Osteocyte (in vitro differentiated cells): ENCODE results near the gene SPG7. TPM values are rescaled to one million over a fixed set of nuclear protein-coding genes. Genes with fewer than 3 reads are reported as not detected.
"Not testable (repeated sequence)": the region's sequence is repeated elsewhere in the genome, so short reads cannot be mapped to it uniquely, and the experiment has no call there.

ENCODE experiments used
- DNase-seq: peaks from one replicate; pipeline ENCODE4 v3.0.0; 2021; ENCODE audit warnings: mixed read lengths; ENCODE audit not compliant: unreplicated experiment; ENCODE audit errors: extremely low spot score
- H3K27ac Mint-ChIP-seq: one replicate; pipeline ENCODE4 v1.8.0; 2021; ENCODE audit warnings: mild to moderate bottlenecking, mixed read lengths; ENCODE audit not compliant: unreplicated experiment
- H3K27me3 Mint-ChIP-seq: one replicate; pipeline ENCODE4 v1.8.0; 2021; ENCODE audit warnings: mixed read lengths; ENCODE audit not compliant: unreplicated experiment
- H3K36me3 Mint-ChIP-seq: one replicate; pipeline ENCODE4 v1.8.0; 2021; ENCODE audit warnings: mixed read lengths; ENCODE audit not compliant: unreplicated experiment
- H3K4me1 Mint-ChIP-seq: one replicate; pipeline ENCODE4 v1.8.0; 2021; ENCODE audit warnings: mixed read lengths; ENCODE audit not compliant: unreplicated experiment
- H3K4me3 Mint-ChIP-seq: one replicate; pipeline ENCODE4 v1.8.0; 2021; ENCODE audit warnings: mild to moderate bottlenecking, moderate library complexity, mixed read lengths; ENCODE audit not compliant: unreplicated experiment
- H3K9me3 Mint-ChIP-seq: one replicate; pipeline ENCODE4 v1.8.0; 2021; ENCODE audit warnings: mixed read lengths; ENCODE audit not compliant: unreplicated experiment
- total RNA-seq: library from RNA; stranded (reverse); gene quantifications from 2 replicates; pipeline ENCODE4 v1.2.1, GENCODE V29; 2021
- TF ChIP-seq, protein P1 (sequence below): fragments of 200-600 bp; sonication (generic); IDR thresholded peaks from 2 replicates; pipeline ENCODE4 v1.5.0; 2021; ENCODE audit warnings: antibody characterized with exemption, mild to moderate bottlenecking, moderate library complexity

Gene SPG7
- total RNA-seq, 1 donor from 2014 or later = 125 TPM

DNA sequence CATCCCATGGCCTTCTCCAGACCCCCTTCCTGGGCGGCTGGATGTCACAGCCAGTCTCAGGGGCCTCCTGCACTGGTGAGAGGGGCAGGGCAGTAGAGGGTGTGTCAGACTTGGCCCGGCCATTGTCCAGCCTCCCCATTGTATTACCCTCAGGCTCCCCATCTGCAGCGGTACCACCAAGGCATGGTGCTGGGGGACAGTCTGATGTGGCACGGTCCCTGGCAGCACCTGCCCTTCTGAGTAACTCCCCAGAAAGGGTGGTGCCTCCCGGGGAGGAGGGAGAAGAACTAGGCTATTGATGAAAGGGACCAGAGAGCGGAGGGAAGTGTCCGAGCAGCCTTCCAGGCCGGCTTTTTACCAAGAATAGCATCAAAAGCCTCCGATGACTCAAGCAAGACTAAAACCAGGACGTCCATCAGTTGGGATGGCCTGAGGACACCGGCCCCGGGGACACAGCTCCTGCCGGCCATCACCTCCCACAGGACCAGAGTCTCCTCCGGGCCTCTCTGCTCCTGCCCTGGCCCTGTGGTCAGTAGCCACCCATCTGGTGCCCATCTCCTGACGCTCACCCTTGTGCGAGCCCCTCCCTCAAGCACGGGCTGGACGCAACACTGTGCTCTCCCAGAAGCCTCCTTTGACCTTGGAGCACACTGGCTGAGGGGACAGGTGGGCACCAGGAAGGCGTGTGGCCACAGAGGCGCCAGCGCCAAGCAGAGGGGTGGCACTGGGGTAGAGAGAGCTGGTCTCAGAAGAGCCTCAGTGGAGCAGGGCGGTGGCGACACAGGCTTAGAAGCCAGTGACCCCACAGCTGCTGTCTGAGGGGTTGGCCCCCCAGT is 61.5 kb downstream of the SPG7 start:
- peaks cover 5% of the 10 kb centered on the region for H3K36me3 Mint-ChIP-seq
- H3K4me1 Mint-ChIP-seq = peaks cover 32% of the 10 kb centered on the region
- no peak overlapping the region for H3K27ac Mint-ChIP-seq
- TF ChIP-seq, protein P1, sequence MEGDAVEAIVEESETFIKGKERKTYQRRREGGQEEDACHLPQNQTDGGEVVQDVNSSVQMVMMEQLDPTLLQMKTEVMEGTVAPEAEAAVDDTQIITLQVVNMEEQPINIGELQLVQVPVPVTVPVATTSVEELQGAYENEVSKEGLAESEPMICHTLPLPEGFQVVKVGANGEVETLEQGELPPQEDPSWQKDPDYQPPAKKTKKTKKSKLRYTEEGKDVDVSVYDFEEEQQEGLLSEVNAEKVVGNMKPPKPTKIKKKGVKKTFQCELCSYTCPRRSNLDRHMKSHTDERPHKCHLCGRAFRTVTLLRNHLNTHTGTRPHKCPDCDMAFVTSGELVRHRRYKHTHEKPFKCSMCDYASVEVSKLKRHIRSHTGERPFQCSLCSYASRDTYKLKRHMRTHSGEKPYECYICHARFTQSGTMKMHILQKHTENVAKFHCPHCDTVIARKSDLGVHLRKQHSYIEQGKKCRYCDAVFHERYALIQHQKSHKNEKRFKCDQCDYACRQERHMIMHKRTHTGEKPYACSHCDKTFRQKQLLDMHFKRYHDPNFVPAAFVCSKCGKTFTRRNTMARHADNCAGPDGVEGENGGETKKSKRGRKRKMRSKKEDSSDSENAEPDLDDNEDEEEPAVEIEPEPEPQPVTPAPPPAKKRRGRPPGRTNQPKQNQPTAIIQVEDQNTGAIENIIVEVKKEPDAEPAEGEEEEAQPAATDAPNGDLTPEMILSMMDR = no peak
- no peaks in the 10 kb centered on the region for H3K27me3 Mint-ChIP-seq
- no peaks in the 10 kb centered on the region for H3K9me3 Mint-ChIP-seq
- no peak for DNase-seq
- no peak overlapping the region for H3K4me3 Mint-ChIP-seq

DNA sequence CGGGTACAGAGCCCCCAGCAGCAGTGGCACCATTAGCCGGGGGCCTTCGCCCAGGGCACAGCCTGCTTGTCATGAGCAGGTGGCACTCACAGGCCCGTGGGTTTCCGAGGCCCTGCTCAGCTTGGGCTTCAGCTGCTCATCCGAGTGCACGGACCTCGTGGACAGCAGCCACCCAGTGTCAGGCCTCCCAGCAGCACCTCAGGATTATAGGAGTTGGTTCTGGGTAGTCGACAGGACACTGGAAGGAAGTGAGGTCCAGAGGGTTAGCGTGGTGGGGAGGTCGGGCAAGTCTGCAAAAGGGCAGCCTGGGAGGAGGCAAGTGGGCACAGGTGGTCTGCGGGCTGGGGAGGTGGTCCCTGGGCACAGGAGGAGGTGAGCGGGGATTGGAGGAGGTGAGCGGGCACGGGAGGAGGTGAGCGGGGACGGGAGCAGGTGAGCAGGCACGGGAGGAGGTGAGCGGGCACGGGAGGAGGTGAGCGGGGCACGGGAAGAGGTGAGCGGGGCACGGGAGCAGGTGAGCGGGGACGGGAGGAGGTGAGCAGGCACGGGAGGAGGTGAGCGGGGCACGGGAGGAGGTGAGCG is 62.2 kb downstream of the SPG7 start:
- Mint-ChIP-seq H3K4me3 (no peak overlapping the region), H3K9me3 (no peaks in the 10 kb centered on the region), H3K4me1 (peaks cover 26% of the 10 kb centered on the region), H3K27ac (no peak overlapping the region), H3K27me3 (no peaks in the 10 kb centered on the region), H3K36me3 (peaks cover 2% of the 10 kb centered on the region)
- TF ChIP-seq, protein P1 = no peak
- DNase-seq = no peak

DNA sequence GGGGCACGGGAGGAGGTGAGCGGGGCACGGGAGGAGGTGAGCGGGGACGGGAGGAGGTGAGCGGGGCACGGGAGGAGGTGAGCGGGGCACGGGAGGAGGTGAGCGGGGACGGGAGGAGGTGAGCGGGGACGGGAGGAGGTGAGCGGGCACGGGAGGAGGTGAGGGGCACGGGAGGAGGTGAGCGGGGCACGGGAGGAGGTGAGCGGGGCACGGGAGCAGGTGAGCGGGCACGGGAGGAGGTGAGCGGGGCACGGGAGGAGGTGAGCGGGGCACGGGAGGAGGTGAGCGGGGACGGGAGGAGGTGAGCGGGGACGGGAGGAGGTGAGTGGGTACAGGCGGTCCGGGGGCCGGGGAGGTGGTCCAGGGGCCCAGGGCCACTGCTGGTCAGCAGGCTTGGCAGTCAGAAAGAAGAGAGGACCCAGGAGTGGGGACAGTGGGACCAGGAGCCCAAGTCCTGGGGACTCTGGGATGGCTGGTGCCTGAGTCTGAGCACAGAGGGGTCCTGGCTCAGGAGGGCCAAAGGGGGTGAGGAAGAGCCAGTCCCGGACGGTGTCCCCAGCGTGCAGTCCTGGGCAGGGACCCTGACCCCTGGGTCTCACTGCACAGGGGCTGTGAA is 62.9 kb downstream of the SPG7 start:
- not testable (repeated sequence) for DNase-seq, H3K4me3 Mint-ChIP-seq, H3K27me3 Mint-ChIP-seq, H3K36me3 Mint-ChIP-seq, H3K27ac Mint-ChIP-seq, H3K9me3 Mint-ChIP-seq
- H3K4me1 Mint-ChIP-seq = peaks cover 20% of the 10 kb centered on the region

DNA sequence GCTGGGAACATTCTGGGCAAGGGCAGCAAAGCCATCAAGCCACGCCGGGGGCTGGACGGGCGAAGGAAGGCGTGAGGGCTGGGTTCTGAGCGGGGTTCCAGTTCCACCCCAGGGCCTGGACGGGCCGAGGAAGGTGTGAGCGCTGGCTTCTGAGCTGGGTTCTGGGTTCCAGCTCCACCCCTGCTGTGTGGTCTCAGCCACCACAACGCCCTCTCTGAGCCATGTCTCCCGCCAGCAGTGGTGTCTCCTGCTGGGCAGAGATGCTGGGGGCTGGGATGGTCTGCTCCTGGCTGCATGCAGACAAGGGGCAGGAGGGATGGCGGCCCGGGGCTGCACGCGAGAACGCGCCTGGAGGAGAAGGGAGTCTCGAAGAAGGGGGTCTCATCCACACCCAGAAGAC is 63.4 kb downstream of the SPG7 start:
- Mint-ChIP-seq H3K27ac (no peak overlapping the region), H3K4me3 (no peak overlapping the region), H3K36me3 (peaks cover 2% of the 10 kb centered on the region), H3K27me3 (no peaks in the 10 kb centered on the region), H3K4me1 (peaks cover 16% of the 10 kb centered on the region), H3K9me3 (no peaks in the 10 kb centered on the region)
- DNase-seq = no peak
- TF ChIP-seq, protein P1 = no peak

DNA sequence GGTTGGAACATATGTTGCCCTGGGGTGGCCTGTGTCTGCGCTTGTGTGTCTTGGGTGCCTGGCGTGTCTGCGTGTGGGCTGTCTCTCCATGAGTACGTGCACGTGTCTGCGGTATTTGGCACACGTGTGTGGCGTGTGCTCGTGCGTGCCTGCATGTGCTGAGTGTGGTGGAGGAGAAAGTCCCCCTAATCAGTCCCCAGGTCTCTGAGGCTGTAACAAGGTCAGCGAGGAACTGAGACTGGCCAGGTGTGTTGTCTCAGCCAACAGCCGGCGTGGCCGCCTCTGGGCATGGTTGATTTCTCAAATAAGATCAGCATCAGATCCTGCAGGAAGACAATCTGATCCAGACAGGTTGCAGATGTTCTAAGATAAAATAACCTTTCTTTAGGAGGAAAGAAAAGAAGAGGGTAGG is 63.9 kb downstream of the SPG7 start:
- no peak overlapping the region for H3K27ac Mint-ChIP-seq
- TF ChIP-seq, protein P1 = no peak

More for the DNA sequence above, 63.9 kb downstream of the SPG7 start:
- Mint-ChIP-seq H3K4me3 (no peak overlapping the region), H3K36me3 (peaks cover 2% of the 10 kb centered on the region), H3K4me1 (peaks cover 16% of the 10 kb centered on the region), H3K27me3 (no peaks in the 10 kb centered on the region), H3K9me3 (no peaks in the 10 kb centered on the region)
- DNase-seq = no peak
